ENCODE measurements around the gene MTMR10. TPM values are rescaled to one million over a fixed set of nuclear protein-coding genes. Genes with fewer than 3 reads are reported as not detected.

MTMR10 gene
- total RNA-seq, 1 experiment from 2014 or later: 12.0 TPM

- in situ Hi-C loops (cut with HindIII; ENCODE audit: low sequenced_read_pairs): no loop called here
- DNase-seq (ENCODE audit: low spot score): no peak
Measured at GRCh38 chr15:30973379-30973778, 18.0 kb downstream of the MTMR10 start.

DNA sequence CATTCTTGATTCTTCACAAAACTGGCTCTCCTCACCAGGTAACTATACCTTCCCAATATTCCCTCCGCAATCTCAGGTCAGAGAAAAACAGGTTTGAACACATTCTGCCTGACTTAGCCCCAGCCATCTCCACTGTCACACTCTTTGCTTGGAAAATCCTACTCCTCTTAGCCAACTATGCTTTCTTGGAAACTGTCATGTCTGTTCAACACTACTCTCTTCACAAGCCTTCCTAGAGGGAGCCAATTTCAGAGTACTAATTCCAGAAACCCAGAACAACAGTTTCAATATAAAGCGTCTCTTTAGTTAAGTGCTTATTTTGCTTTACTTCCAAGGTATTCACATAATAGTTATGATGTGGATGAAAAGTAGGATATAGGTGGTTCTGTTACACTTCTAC is 21.7 kb downstream of the MTMR10 start:
- in situ Hi-C loops (cut with HindIII; ENCODE audit: low sequenced_read_pairs): no loop called here
- no peak for DNase-seq (ENCODE audit: low spot score)

DNA sequence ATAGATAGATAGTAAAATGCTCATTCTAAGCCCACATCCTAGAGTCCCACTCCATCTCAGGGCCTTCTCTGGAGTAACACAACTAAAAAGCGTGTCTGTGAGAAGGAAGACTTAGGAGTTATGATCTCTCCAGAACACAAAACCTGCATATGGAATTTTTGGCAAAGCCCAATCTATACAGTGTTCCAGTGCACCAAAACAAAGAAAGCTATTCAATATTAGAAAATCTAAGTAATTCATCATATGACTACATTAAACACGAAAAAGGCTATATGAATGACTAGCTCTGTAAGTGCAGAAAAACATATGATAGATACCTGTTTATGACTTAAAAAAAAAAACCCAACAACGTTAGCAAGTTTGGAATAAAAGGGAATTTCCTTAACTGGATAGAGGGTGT is 27.7 kb downstream of the MTMR10 start:
- in situ Hi-C loops (cut with HindIII; ENCODE audit: low sequenced_read_pairs): no loop called here
- DNase-seq (ENCODE audit: low spot score): no peak

DNA sequence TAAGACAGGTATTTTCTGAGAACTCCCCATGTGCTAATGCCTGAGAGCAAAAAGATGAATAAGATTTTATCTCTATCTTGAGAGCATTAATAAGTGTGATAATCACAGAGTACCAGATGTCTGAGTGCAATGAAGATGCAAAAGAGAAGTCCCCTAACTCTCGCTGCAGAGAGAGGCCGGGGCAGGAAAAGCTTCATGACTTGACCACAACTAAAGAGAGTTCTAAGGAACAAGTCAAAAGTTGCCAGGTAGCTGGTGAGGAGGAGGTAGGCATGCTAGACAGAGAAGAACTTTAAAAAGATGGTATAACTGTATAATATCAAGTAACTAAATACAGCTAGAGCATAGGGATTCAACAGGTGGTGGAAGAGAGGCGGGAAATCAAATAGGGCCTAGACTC is 28.8 kb downstream of the MTMR10 start:
- DNase-seq (ENCODE audit: low spot score): no peak

DNA sequence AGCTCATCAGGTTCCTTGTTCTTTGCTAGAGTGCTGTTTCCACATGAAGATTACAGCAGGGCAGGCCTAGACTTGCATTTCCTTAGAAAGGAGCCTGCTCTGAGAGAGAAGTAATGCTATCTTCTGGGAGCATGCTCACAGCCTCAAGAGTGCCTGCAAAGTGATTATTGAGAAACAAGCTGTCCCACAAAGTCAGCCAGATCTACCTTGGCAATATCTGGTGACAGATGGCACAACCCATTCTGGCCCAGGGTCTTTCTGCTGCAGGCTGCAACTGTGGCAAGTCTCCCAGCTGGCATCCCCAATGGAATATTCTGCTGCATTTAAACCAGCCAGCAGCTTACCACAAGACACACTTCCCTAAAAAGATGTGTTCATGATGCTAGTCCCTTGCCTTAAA is 29.3 kb downstream of the MTMR10 start:
- DNase-seq (ENCODE audit: low spot score): peak; percentile 95
- in situ Hi-C loops (cut with HindIII; ENCODE audit: low sequenced_read_pairs): no loop called here

More for the DNA sequence above, 28.8 kb downstream of the MTMR10 start:
- in situ Hi-C loops (cut with HindIII; ENCODE audit: low sequenced_read_pairs): no loop called here

DNA sequence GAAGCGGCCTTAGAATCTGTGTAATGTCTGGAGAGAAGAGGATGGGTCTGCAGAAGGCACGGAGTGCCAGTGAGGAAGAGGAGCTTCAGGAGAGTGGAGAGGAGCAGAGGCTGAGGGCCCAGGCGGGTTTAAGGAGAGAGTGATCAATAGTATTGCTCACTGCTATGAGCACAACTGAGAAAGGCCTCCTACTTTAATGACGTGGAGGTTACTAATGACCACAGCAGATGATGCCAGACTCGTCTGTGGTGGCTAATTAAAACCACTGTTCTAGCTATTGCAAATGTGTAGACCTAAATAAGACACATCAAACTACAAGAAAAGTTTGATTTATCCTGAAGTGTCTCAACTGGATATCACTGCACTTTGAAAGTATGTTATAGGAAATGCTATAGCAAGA is 33.2 kb downstream of the MTMR10 start:
- in situ Hi-C loops (cut with HindIII; ENCODE audit: low sequenced_read_pairs): no loop called here
- no peak for DNase-seq (ENCODE audit: low spot score)

GRCh38 chr15:30956216-30957124 is 35.0 kb downstream of the MTMR10 start:
- no peak for DNase-seq (ENCODE audit: low spot score)
- in situ Hi-C loops (cut with HindIII; ENCODE audit: low sequenced_read_pairs): no loop called here

GRCh38 chr15:30954674-30955073 is 36.8 kb downstream of the MTMR10 start:
- in situ Hi-C loops (cut with HindIII; ENCODE audit: low sequenced_read_pairs): no loop called here

GRCh38 chr15:30953731-30954378 is 37.6 kb downstream of the MTMR10 start:
- in situ Hi-C loops (cut with HindIII; ENCODE audit: low sequenced_read_pairs): no loop called here
- no peak for DNase-seq (ENCODE audit: low spot score)

More at GRCh38 chr15:30954674-30955073, 36.8 kb downstream of the MTMR10 start:
- DNase-seq (ENCODE audit: low spot score): no peak

GRCh38 chr15:30953183-30953582 is 38.2 kb downstream of the MTMR10 start:
- in situ Hi-C loops (cut with HindIII; ENCODE audit: low sequenced_read_pairs): no loop called here
- DNase-seq (ENCODE audit: low spot score): no peak

DNA sequence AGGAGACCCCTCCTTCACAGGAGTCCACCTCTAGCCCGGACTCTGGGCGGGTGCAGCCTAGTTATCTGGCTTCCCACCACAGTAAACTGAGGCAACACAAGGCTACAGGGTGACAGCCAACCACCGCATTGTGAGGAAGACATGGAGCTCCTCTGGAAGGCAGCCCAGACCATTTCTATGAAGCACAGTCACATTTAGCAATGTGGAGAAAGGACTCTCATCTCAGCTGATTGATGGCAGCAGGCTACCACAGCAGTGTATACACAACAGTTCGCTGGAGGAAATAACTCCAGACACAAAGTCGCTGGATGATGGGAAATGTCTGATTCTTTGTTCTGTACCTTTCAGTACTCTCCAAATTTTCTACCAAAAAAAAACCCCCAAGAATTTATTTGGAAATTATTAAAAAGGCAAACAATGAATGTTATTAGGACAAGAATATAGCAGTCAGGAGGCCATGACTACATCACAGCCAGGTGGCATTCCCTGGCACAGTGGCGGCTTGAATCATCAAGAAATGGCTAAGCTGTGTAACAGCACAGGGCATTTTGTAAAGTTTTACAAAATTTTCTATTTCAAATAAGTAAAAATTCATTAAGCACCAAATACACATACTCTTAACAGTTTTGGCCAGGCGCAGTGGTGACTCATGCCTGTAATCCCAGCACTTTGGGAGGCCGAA is 47.6 kb downstream of the MTMR10 start:
- in situ Hi-C loops (cut with HindIII; ENCODE audit: low sequenced_read_pairs): no loop called here

DNA sequence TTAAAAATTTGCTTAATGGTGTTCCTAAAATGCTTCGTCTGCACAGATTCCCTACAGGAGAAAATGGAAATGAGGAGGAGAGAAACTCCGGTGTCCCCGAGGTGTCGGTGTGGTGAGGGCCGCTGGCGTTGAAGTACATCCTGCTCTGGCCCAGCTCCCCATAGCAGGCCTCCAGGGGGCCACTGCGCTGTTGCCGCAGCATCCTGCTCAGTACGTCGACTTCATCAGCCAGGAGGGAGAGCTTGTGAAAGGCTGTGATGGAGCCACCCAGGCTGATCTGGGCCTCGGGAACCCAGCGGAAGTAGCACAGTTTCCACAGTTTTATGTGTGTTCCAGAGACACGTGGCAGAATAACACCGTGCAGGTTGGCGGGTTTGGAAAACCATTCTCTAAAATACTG is 49.9 kb downstream of the MTMR10 start:
- no peak for DNase-seq (ENCODE audit: low spot score)
- in situ Hi-C loops (cut with HindIII; ENCODE audit: low sequenced_read_pairs): no loop called here

More for the DNA sequence above, 47.6 kb downstream of the MTMR10 start:
- no peak for DNase-seq (ENCODE audit: low spot score)

DNA sequence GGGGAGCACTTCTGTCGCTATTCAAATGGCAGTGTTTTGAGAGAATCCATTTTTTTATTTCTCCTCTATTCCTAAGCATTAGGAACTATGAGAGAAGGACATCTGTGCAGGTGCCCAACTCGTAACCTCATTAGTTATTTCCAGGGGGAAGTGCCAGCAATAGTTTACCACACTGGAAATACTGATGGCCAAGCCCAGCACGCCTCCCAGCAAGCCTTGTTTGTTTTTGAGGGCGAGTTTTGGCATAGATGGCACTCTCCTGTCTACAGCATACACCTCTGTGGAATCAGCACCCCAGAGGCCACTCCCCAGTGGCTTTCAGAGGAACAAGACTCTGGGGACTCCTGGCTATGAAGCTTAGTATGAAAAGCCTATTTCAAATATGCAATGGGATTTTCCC is 51.1 kb downstream of the MTMR10 start:
- in situ Hi-C loops (cut with HindIII; ENCODE audit: low sequenced_read_pairs): no loop called here
- peak; percentile 43 for DNase-seq (ENCODE audit: low spot score)

- no peak for DNase-seq (ENCODE audit: low spot score)
- in situ Hi-C loops (cut with HindIII; ENCODE audit: low sequenced_read_pairs): no loop called here
Measured at GRCh38 chr15:30939161-30939560, 52.3 kb downstream of the MTMR10 start.

DNA sequence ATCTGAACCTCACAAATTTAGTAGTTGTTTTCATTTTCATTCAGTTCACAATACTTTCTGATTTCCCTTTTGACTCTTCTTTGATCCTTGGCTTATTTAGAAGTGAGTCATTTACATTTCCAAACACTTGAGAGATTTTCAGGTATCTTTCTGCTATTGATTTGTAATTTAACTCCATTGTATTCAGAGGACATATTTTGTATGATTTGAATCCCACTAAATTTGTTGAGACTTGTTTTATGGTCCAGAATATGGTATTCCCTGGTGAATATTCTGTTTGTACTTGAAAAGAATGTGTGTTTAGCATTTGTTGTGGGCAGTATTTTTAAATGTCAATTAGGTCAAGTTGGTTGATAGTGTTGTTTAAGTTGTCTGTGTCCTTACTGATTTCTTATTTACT is 58.1 kb downstream of the MTMR10 start:
- in situ Hi-C loops (cut with HindIII; ENCODE audit: low sequenced_read_pairs): no loop called here

GRCh38 chr15:30930422-30930821 is 61.0 kb downstream of the MTMR10 start:
- in situ Hi-C loops (cut with HindIII; ENCODE audit: low sequenced_read_pairs): no loop called here
- no peak for DNase-seq (ENCODE audit: low spot score)

More for the DNA sequence above, 58.1 kb downstream of the MTMR10 start:
- DNase-seq (ENCODE audit: low spot score): no peak

- DNase-seq (ENCODE audit: low spot score): no peak
- in situ Hi-C loops (cut with HindIII; ENCODE audit: low sequenced_read_pairs): no loop called here
Measured at GRCh38 chr15:30929982-30930381, 61.4 kb downstream of the MTMR10 start.

DNA sequence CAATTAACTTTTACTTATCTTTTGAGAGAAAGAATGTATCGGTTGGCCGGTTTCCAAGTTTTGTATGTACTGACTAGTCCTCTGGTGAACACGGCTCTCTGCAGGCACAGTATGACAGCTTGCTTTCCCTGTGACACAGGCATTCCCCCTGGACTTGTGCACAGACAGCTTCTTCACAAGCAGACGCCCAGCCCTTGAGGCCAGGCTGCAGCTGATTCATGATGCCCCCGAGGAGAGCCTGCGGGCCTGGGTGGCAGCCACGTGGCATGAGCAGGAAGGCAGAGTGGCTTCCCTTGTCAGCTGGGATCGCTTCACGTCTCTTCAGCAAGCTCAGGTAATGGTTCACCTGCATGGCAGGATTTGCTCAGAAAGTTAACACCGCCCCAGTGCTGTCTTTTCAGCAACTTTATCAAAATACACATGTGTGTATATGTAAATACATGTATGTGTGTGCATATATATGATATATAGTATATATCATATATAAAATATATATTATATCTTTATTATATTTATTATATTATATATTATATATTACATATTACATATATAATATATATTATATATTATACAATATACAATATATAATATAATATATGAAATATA is 62.3 kb downstream of the MTMR10 start:
- no peak for DNase-seq (ENCODE audit: low spot score)

DNA sequence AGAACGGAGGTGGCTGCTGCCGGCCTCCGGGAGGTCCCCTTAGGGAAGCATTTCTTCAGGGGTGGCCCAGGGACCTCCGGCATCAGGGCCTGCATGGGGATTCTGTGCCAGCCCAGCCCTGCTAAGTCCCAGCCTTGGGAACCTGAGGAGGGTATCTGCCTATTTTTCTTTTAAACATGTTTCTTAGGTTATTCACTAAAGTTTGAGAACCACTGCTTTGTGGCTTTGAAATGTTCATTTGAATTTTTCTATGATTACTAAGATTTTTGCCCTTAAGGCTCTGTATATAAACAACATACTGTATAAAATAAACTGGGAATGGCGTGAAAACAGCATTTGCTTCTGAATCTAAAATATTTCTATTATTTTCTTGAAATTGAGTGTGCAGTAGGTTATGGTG is 63.4 kb downstream of the MTMR10 start:
- in situ Hi-C loops (cut with HindIII; ENCODE audit: low sequenced_read_pairs): no loop called here
- no peak for DNase-seq (ENCODE audit: low spot score)

More for the DNA sequence above, 62.3 kb downstream of the MTMR10 start:
- in situ Hi-C loops (cut with HindIII; ENCODE audit: low sequenced_read_pairs): no loop called here
